Activated CD8-positive, alpha-beta memory T cell treated with anti-CD3 and anti-CD28 coated beads, Interleukin-2, amount 50 U/mL, for 1 hour (primary cell): ENCODE results near the gene PKD1L1.

Source experiments
- DNase-seq: peaks from one replicate; pipeline ENCODE4 v3.0.0-alpha.2; 2020; ENCODE audit errors: extremely low read depth

PKD1L1 gene

DNA sequence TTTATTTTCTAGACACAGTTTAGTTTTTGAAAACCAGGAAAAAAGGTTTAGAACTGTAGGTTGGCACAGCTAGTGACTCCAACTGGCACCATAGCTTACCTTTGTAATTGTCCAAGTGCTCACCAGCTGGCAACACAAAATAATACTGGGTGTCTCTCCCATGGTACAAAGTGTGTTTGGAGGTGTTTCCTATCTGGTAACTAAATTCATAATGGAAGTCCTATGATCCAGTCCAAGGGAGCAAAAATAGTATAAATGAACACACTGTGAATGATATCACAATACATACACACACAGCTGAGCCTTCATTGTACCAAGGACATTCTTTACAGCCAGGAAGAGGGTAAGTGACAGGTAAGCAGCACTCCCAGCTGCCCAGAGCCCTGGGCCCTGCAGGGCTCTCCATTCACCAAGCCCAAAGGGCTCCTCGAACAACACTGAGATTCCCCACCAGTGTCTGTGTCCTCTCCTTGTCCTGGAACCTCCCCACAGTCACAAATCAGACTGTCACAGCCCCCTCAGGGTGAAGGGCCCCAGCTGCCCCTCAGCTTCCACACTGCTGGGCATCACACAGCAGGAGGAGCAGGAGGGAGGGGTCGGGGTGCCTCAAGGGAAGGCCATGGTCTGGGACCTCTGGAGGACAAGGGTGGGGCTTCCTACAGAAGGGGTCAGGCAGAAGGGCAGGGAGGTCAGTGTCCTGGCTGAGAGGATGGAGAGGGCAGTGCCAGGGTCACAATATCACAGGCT, 72.1 kb downstream of the PKD1L1 start:
- DNase-seq = no peak

DNA sequence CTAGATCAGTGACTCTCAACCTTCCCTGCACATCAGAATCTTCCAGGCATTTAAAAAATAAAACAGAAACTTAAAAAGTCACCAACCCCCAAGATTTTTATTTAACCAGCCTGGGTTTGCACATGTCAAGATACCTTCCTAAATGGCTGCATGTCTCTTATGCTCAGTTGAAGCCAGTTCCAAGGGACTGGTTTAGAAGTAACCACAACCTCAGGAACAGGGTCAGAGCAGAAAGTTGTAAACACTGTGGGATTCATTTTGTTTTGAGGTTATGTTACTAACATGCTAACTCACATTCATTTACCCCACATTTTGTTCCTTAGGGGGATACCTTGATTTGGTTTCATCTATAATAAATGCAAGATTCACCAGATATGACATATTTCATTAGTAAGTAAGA, 72.9 kb downstream of the PKD1L1 start:
- no peak for DNase-seq

DNA sequence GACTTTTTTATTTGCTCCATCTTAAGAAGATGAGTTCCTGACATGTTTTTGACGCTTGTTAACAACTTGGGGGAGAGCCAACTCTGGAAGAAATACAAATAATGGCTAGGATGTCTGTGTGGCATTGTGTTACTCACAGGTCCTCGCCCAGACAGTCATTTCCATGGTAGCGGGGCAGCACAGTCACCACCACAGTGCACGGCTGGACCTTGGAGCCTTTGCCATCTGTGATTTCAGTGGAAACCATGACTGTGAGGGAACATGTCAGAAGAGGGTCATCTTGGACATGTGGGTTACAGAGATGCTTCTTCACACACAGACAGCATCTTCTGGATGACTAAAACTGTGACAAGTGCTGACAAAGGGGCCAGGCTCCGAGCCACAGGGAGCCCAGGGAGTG, 74.5 kb downstream of the PKD1L1 start:
- no peak for DNase-seq

DNA sequence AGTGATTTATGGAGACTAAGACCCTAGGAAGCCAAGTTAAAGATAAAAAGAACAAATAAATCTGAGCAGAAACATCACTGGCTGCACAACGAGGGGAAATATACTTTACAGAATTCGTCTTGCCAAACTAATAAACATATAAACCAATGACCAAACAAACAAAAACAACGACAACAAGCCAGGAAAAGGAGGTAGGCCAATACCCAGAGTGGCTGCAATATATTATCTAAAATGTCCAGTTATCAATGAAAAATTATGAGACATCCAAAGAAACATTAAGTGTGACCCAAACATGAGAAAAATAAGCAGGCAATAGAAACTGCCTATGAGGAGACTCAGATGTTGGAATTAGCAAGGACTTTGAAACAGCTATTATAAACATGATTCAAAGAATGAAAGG, 81.0 kb downstream of the PKD1L1 start:
- DNase-seq = no peak

DNA sequence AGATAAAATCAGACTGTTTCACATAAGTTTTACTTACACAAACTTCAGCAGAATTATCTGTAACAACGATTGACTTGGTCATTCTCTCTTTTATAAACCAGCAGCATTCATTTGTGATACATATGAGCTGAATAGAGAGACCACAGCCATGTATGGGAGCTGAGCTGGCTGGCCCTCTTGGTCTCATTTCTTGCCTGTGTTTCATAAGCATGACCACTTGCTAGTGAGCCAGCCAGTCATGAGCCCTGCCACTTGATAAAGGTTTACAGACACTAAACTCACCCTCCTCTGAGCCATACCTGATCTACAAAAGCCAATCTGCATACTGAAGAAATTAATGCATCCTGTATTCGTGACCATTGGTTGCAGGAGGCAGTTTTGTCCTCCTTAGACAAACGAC, 82.1 kb downstream of the PKD1L1 start:
- DNase-seq = no peak

DNA sequence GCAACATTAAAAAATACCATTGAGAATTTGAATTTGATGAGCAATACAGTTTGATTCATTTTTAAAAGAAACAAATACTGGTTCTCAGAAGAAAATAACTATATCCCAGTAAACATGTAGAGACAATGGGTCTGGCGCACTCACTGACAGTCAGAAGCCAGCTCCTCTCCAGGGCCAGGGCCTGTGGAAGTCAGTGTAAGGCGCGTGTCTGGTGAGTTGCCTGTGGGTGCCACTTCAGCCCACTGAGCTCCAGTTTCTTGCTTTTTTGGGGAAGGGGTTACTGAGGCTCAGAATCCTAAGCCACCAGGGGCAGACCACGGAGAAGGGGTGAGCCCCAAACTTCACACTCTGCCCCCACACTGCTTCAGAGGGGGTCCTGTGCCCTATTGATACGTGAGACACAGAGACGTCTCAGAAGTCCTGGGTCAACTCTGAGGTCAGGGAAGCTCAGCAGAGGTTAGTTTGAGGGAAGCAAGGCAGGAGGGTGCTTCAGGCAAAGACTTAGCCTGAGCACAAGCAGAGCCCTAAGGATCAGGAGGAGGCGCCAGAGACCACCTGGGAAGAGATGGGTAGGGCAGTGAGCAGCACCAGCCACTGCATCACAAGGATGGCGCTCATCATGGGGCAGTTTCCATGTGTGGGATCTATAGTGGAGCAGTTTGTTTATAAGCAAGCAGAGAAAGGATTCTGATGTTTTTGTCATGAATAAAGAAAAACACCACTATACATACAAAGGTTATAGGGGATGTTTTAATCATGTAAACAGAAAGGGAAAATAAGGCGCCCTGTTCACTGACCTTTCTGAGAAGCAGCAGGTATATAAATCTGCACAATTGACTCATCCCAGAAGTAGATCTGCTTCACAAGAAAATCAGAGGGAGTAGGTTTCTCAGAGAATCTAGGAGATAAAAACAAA, 95.7 kb downstream of the PKD1L1 start:
- DNase-seq = no peak

DNA sequence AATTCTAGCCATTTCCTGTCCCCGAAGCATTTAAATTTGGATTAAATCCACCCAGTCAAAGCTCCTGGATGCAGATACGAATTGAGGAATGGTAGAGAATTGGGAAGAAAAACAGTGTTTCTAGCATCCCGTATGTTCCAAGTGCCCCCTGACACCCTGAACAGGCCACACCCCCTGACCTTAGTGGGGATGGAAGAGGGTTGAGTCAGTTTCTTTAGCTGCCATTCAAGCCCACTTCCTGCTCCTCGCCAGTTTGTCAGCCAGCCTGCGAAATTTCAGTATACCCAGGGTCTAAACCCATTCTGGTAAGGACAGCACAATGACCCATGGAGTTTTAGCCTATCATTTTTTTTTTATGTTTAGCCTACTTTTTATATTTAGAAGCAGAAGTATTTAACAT, 101.1 kb downstream of the PKD1L1 start:
- DNase-seq = no peak

DNA sequence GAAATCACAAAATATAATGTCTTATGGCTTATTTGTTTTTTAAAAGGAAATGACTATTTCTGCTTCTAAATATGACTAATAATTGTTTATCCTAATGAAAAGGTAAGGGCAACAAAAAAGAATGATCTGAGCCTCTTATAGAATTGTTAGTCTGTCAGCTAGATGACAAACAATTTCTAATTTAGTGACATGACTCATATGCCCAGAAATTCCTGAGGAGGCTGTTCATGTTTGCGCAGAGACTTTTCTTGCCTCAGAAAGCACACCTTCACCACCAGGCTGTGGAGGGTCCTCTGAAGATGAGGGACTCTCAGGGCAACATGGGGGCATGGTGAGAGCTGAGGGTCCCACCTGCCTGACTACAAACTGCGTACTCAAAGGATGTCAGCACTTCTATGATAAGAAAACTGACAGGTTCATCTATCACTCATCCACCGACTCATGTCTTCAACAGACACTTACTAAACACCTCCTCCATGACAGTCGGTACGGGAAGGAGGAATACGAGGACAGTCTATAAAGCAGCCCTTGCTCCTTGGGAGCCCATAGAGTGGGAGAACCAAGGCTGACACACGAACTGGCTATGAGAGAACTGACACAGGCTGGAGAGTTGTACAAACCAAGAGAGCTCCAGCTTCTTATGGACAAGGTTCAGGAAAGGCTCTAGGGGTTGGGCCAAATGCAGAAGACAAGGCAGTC, 102.0 kb downstream of the PKD1L1 start:
- no peak for DNase-seq

DNA sequence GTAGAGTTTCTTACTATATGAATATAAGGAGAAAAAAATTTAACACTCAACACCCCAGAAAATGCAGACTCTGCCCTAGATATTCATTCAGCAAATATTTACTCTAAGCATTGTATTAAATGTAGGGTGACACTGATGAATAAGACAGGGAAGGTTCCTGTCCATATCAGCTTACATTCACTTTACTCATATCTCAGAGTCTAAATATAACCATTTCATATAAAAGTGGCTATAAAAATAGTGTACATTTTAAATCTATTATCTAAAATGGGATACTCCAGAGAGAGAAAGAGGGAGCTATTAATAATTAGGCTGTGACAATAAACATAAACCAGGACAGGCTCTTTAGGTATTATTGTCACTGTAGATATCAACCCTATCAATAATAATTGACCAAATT, 104.0 kb downstream of the PKD1L1 start:
- DNase-seq = no peak

DNA sequence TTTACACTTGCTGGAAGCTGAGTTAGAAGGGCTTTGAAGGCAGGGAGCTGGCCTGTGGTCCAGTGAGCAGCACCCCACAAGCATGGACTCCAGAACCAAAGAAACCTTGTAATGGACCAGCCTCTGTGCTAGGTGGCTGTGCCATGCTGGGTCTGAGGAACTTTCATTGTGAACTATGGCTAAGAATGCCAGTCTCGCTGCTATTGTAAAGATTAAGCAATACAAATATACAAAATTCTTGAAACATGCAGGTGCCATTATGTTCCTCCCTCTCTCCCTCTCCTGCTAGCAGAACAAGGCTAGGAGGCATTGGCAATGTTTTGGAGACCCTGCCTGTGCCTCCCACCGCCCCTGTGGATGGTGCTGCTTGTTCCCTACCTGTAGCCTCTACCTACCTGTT, 105.0 kb downstream of the PKD1L1 start:
- no peak for DNase-seq

DNA sequence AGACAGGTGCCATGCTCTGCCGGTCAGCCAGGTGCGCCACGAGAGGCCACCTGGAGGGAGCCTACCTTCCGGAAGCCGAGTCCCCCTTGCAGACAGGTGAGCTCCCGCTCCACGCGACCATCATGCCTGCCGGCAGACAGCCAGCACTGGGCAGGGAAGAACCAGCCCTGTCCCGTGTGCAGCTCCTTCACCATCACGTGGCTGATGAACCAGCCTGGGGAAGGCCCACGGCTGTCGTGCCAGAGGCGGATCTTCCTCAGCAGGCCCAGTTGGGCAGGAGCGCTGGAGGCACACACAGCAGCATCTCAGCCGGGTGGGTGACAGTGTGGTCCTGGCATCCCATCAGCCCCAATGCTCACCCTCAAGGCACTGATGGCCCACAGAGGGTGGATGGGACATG, 108.9 kb downstream of the PKD1L1 start:
- DNase-seq = no peak

DNA sequence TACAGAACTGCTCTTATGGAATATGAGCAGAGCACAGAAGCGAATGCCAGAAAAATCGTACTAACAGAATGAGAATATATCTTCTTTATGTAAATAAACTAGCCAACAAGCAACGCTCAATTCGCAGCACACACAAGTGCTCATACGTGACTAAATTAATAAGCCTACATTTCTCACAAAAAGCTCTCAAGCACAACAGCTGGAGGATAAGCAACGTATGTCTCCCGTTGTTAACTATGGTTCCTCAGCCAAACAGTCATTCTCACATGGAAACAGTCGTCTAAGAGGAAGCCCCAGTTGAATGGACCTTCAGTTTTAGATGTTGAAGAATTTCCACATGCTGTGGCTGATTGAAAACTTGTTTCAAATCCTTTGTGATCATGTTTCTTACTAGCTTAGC, 110.4 kb downstream of the PKD1L1 start:
- DNase-seq = no peak

DNA sequence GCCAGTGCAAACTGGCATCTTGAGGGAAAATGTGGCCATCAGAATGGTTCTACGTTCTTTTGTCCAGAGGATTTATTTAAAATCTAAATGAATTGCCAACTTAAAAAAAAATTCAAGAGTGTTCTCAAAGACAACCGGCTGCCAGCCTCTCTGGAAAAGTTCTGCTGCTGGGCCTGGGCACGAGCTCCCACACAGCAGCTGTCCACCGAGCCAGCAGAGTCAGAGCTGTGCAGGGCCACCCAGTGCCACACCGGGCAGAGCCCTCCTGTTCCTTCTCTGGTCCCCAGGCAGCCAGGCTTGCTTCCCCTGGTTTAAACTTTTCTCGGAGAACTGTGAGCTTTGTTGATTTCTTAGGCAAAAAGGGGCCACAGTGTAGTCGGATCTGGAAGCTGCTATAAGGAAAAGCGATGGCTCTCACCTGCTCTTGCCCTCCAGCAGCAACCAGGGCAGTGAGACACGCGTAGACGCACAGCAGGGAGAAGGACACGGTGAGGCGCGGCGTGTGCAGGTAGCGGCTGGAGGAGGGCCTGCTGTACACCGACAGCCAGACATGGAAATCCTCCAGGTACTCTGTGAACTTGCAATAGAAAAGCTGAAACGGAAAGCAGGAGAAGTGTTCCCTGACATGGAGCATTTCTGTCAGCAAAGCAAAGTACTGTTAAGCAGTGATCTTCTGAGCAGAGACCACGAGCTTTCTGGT, 111.6 kb downstream of the PKD1L1 start:
- DNase-seq = no peak

DNA sequence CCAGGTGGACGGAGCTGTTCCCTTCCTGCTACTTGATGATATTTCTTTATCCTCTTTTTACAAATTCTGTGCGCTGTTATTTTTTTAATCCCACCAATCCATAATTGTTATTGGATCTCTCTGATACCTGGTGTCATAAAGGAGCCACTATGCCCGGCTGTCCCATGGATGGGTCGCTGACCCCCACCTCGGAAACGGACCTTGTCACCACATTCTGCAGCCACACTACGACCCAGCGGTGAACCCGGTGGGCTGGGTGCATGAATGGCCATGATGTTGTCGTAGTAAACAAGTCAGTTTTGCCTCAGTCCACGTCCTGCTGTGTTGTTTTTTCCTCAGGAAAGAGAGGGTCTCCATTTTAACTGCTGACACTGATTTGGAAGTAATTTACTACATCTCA, 112.2 kb downstream of the PKD1L1 start:
- DNase-seq = no peak

DNA sequence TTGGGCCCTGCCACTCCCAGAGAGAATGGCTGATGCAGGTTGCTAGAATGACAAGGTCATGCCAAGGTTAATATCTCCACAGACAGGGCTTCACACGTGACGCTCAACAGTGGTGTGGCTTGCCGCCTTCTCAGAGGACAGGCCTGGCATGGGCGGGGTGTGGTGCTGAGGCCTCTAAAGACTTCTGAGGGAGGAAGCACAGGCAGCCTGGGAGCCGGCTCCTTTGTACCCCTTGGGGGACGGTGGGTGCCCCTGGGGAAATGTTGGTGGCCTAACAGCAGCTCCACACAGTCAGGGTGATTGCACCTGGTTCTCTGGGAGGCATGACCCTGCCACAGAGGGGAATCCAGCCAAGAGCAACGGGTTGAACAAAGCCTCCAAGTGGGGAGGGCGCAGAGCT, 115.1 kb downstream of the PKD1L1 start:
- DNase-seq = no peak

DNA sequence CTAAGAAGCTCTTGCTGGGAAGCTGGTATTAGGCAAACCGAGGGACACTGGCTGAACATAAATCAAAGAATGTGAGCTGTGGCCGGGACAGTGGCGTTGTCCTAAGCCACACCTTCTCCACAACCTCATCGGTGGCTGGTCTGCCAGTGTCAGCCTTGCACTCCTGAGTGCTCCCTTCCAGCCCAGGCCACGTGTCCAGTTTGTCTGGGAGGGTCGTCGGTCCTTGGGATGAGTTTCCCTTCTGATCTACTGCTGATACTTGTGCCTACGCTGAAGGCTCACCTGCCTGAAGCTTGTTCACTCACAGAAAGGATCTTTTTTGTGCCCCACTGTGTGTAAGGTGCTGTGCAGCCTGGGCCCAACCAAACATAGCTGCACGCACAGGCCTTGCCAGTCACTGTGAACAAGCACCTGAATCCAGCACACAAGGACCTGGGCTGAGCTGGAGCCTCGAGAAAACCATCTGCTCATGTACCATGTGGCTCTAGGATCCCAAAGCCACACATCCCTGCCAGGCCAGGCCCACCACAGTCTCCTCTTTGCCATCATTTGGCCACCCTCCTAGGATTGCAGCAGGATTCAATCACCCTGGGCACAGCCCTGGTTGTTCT, 116.1 kb downstream of the PKD1L1 start:
- no peak for DNase-seq

DNA sequence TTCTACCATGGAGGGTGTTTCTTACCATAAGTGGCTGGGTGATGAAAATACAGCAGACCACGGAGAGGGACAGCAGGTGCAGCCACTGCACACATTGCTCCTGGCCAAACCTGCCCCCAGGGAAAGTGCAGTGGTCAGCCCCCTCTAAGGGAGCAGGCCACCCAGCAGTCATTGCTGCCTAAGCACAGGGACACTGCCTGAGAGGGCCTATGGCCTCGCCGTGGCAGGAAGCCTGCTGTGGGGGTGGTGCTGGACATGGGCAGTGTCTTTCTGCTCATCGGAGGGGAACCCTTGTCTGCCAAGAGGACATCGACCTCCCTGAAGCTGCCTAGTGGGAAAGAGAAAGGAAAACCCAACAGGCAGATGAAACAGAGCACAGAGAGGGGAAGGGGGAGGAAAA, 118.3 kb downstream of the PKD1L1 start:
- no peak for DNase-seq

DNA sequence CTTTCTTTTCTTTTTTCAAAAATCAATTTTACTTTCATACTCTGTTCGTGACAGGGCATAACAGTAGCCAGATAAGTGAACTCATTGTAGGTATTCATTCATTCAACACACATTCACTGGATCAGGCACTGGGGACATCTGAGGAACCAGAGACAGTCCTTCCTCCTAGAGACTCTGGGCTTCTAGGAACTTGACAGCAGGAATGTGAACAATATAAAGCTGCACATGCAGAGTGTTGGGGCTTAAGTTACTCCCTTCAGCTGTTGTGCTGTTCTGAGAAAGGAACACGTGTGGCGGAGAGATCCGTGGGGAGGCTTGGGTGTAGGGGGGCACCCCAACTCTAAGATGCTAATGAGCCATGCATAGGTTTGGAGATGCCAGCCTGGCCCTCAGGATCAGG, 120.4 kb downstream of the PKD1L1 start:
- no peak for DNase-seq

DNA sequence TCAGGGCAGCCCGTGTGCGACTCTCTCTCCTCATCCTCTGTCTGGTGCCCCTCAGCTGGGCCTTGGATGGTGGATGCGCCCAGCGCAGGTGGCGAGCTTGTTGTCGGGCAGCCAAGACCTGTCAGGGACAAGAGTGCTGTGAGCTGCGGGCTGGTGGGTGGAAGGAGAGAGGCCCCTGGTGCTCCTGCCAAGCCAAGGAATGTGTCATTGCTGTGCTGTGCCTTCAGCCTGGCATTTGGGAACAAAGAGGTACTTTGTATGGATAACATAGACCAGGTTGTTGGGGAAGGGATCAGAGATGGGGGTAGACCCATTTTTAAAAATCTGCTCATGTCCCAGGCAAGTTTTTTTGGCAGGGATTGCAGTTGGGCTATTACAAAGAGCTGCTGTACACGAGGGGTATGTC, 120.9 kb downstream of the PKD1L1 start:
- no peak for DNase-seq

DNA sequence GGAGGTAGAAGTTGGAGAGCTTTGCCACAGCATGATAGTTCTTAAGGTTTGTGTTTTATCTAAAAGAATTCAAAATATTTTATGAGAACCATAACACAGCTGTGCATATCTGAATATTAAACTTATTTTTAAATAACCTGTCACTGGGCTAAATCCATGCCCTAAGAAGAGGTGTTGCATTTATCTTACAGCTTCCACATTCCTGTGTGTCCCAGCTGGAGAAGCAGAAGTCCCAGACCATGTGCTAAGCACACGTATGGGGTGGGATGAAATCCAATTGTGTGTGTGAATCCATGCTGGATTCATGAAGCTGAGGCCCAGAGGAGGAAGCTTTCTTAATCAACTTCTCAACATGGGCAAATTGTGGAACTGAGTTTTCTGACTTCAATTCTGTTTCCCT, 121.5 kb downstream of the PKD1L1 start:
- no peak for DNase-seq

DNA sequence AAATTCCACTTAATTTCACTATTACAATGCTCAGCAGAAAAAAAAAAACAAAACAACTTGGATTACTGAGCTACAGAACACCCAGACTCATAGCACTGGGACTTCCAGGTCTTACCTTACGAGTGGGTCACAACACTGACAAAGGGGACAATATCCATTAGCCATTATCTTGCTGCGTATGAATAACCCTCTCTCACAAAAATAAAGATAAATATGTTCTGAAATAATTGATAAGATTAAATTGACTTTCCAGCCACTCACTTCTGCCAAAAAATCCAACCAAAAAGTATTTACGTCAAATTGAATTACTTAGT, 128.7 kb downstream of the PKD1L1 start:
- no peak for DNase-seq
